ENCODE results near the gene NRXN3.
A peak's percentile ranks its signal among the peaks of the same experiment; 100 is the strongest.

DNA sequence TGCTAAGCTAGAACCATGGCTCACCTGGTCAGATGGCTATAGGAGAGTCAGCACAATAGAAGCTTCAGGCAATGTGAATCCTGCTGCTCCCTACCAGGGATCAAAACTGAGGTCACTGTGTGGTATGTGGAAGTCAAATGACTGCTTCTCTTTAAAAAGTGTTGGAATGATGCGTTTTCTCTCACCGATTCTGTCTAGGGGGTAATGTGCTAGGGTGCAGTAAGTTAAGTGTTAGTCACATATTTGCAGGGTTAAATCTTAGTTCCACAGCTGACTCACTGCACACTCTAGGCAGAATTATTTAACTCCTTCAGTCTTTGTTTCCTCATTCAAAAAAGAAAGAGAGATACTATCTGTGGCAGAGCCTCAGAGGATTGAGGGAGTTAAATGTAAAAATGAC, 1344.5 kb downstream of the NRXN3 start:
- no peak for TF ChIP-seq CTCF (conservative IDR thresholded peaks at IDR 0.05; ENCODE audit: low read depth, low read length)
- no peak for TF ChIP-seq CHD1 (IDR thresholded peaks at IDR 0.05; ENCODE audit: low read depth, low read length)
- TF ChIP-seq MXI1 (IDR thresholded peaks at IDR 0.05; ENCODE audit: borderline replicate concordance, low read depth, low read length) = no peak
- no peak for TF ChIP-seq POLR2A (IDR thresholded peaks at IDR 0.05; ENCODE audit: low read depth, low read length)
- TF ChIP-seq SMC3 (IDR thresholded peaks at IDR 0.05; ENCODE audit: low read depth, low read length) = no peak
- TF ChIP-seq, protein P1, sequence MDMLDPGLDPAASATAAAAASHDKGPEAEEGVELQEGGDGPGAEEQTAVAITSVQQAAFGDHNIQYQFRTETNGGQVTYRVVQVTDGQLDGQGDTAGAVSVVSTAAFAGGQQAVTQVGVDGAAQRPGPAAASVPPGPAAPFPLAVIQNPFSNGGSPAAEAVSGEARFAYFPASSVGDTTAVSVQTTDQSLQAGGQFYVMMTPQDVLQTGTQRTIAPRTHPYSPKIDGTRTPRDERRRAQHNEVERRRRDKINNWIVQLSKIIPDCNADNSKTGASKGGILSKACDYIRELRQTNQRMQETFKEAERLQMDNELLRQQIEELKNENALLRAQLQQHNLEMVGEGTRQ (IDR thresholded peaks at IDR 0.05; ENCODE audit: low read depth, low read length) = no peak
- no peak for TF ChIP-seq RFX5 (IDR thresholded peaks at IDR 0.05; ENCODE audit: low read depth, low read length)
- no peak for TF ChIP-seq RCOR1 (IDR thresholded peaks at IDR 0.05; ENCODE audit: insufficient replicate concordance, low read length)
- TF ChIP-seq CEBPB (IDR thresholded peaks at IDR 0.05; ENCODE audit: low read depth, low read length) = no peak
- peak; percentile 12; the same call in 1 of the 2 replicates for TF ChIP-seq MAFK (IDR thresholded peaks at IDR 0.05; ENCODE audit: low read depth, low read length)
- peak; percentile 41; the same call in 1 of the 2 replicates for TF ChIP-seq FOS (IDR thresholded peaks at IDR 0.05; ENCODE audit: low read depth, low read length)

Measured in IMR-90 (cell line).